ENCODE data around the gene TBC1D2B.

The TBC1D2B gene

GRCh38 chr15:78093242-78094020 lies 15.9 kb upstream of the TBC1D2B start:
- DNase-seq (ENCODE audit: low spot score), result no peak

- no peak for DNase-seq (ENCODE audit: low spot score)
Observed at GRCh38 chr15:78092261-78093041, 14.9 kb upstream of the TBC1D2B start, which contains the start of gene SH2D7. SH2D7 (plus strand) TSS chr15:78092561; CDS start chr15:78092585, 24 bp downstream.

GRCh38 chr15:78090422-78091063 lies 13.0 kb upstream of the TBC1D2B start:
- DNase-seq (ENCODE audit: low spot score), result no peak

GRCh38 chr15:78088773-78089080 lies 11.2 kb upstream of the TBC1D2B start:
- no peak for DNase-seq (ENCODE audit: low spot score)

GRCh38 chr15:78087951-78088772 lies 10.7 kb upstream of the TBC1D2B start:
- no peak for DNase-seq (ENCODE audit: low spot score)

DNA sequence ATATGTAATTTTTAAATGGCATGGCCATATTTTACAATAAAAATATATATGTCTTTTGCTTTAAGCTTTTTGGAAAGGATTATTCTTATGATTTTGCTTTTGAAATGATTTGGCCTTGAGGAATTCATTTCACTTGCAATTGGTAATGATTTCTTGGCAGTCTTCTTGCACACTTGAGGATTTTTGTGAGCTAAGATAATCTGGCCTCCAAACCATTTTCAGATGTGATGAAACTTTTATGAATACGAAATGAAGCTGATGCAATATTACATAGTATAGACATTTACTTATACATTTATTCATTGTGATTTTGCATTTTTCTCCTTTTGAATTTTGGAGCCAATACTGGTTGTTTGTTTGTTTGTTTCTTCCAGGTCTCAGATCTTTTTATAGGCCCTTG lies 8.4 kb upstream of the TBC1D2B start:
- DNase-seq (ENCODE audit: low spot score), result no peak

DNA sequence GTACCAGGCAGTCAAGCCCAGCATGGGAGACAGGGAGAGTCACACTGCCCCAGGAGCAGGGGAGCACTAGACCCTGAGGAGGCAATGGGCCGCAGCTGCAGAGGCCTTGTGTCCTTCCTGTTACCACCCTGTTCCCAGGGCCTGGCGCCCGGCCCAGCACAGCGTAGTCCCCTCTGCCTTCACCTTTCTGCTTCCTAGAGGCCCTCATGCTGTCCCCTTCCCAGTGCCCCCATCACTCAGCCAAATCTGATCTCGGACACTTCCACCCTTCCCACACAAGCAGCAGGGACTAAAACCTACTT lies 6.9 kb upstream of the TBC1D2B start:
- no peak for DNase-seq (ENCODE audit: low spot score)

DNA sequence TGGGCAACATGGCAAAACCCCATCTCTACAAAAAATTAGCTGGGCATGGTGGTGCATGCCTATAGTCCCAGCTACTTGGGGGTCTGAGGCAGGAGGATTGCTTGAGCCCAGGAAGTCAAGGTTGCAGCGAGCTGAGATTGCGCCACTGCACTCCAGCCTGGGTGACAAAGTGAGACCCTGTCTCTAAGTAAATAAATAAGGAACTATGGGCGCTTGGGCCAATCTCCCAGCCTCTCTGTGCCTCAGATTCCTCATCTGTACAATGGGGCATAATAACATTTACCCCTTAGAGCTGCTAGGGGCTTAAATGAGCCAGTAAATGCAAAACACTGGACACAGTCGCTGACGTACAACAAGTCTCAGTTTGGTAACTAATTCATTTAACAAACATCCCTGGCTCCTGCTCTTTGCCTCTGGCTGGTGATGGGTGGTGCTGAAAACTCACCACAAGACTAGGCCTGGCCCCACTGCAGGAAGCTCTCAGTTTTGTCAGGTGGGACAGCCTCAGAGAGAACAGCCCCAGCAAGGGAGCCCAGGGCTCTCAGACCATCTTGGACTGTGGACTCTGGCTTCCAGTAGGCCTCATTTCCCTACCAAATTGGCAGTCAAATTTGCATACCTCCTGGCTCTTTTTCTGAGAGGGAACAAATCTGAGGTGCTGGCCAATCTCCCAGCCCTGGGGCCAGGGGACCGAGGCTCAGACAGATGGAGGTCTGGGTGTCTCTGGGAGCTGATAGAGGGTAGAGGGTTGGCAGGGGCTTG lies 6.4 kb upstream of the TBC1D2B start:
- no peak for DNase-seq (ENCODE audit: low spot score)

DNA sequence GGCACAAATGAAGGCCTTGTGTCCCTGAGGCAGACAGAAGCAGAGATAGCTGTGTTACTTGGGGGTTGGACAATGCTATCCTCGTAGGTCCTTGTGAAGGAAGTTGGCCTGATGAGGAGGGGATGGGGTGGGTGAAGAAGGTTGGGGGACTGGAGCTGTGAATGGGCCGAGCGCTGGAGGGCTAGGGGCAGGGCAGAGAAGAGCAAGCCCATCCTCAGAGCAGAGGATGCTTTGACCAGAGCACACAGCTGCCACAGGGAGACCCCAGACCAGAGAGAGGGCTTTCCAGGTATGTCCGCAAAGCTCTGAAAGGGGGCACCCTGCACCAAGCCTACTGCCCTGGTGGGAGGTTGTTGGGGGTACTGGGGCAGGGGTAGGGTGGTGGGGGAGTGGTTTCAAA lies 5.7 kb upstream of the TBC1D2B start:
- DNase-seq (ENCODE audit: low spot score), result no peak

DNA sequence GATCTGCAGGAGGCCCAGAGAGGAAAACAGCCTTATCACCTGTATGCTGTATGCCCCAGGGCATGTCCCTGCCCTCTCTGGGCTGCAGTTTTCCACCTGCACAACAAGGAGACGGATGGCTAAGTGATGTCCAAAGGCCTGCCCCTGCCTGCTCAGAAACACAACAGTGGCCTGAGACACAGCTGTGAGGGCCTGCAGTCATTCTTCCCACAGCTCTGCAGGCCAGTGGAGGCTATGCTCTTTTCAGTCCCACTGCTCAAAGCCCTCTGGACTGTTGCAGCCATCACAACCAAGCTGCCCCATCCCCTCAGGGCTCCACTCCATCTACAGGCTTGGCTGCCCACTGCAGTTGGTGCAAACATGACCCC lies 5.2 kb upstream of the TBC1D2B start:
- no peak for DNase-seq (ENCODE audit: low spot score)

GRCh38 chr15:78082106-78082742 lies 4.7 kb upstream of the TBC1D2B start:
- DNase-seq (ENCODE audit: low spot score), result no peak

- DNase-seq (ENCODE audit: low spot score), result no peak
Observed at GRCh38 chr15:78080088-78080460, 2.6 kb upstream of the TBC1D2B start.

- no peak for DNase-seq (ENCODE audit: low spot score)
Observed at GRCh38 chr15:78079298-78080087, 2.0 kb upstream of the TBC1D2B start.

- DNase-seq (ENCODE audit: low spot score), result no peak
Observed at GRCh38 chr15:78077871-78078210, 330 bp upstream of the TBC1D2B start.

DNA sequence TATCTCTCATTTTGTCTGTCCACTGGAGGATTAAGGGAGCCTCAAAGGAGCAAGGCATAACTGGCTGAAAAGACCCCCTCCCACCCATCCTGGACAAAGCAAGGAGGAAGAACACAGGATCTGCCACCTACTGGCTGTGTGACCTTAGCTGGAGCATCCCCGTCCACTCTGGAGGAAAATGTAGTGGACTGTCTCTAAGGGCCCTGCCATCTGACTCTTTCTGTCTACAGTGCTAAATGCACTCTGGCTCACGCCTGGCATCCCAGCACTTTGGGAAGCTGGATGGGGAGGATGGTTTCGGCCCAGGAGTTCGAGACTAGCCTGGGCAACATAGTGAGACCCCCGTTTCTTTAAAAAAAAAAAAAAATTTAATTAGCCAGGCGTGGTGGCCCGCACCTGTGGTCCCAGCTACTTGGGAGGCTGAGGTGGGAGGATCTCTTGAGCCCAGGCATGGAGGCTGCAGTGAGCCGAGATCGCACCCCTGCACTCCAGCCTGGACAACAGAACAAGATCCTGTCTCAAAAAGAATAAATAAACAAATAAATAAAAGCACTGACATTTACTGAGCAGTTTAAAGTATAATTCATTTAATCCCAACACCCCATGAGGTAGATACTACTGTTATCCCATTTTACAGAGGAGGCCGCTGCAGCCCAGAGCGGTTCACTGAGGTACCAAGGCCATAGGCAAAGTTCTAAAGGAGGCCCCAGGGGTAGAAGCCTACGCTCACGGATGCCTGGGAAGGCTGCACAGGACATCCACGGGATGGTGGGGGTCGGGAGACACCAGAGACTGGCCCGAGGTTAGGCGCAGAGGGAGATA lies 1.1 kb downstream of the TBC1D2B start:
- DNase-seq (ENCODE audit: low spot score), result no peak

DNA sequence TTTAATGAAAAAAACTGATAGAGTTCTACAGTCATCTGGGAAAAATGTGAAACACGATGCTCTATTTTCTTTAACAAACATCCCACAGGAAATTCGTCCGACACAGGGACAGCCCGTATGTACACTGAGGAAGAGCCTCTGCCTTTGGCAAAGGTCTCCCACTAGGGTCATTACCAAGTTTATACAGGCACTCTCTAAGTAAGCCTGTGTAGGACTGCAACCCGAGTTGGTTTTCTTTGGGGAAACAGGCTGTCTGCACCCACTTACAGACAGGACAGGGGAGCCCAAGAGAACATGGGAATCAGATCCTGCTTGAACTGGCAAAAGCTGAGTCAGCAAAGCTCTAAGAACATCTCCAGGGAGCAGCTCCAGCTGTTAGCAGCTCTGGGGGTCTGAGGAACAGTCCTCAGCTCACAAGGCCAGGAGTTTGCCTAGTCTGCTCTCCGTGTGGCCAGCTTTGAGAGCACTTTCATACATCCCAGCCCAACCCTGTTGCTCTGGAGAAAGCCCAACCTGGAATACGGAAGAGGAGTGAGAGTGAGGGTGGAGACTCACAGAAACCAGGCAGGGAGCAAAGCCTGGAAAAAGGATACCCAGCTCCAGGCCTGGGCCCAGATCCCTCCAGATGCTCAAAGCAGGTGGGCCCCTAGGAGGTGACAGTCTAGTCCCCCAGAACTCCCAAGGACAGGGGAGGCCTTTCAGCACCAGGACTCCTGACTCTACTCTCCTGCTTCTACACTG lies 1.9 kb downstream of the TBC1D2B start:
- DNase-seq (ENCODE audit: low spot score), result no peak

DNA sequence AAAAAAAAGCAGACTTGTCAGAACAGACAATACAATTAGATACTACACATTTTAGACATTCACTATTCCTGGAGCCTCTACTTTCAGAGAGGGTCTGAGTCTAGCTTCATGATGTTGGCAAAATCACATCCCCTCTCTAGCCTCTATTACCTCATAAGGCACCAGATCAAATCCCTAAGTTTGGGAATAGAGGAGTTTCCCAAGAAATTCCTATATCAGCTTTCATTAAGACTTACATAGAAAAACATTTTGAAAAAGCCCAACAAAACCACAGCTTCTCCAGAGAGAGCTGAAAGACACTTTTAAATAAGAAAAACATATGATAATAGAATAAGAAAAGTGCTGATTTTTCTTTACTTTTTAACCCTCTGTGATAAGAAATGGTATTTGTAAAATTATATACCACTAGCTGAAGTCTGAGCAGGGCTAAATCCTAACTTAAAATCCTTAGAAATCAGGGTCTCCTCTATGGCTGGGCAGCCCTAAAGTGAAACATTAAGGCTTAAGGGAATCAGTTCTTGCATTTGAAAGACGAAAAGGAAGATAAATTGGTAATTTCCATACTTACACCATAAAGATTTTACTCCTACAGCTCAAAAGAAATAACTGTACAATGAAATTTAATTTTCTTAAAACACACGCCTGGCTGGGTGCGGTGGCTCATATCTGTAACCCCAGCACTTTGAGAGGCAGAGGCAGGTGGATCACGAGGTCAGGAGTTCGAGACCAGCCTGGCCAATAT lies 4.3 kb downstream of the TBC1D2B start:
- DNase-seq (ENCODE audit: low spot score), result no peak

Measured in CD4-positive, alpha-beta T cell treated with Interleukin-15 for 4 hours (primary cell).